IMR-90 (cell line): ENCODE measurements around the gene FARP1. TPM values are rescaled to one million over a fixed set of nuclear protein-coding genes. Genes with fewer than 3 reads are reported as not detected.

Experiments used
- ATAC-seq: fragments of 200-7000 bp; cut with Tn5 transposase; 2 replicates; pipeline ENCODE4 v1.9.1; 2020; ENCODE audit warnings: low read depth, mild to moderate bottlenecking, moderate library complexity
- BruUV-seq: library from RNA; stranded (reverse); fragments of 400-500 nt; replicated peaks from 2 replicates; lab custom pipeline; 2021; lab: Mats Ljungman, UMichigan
- CTCF ChIA-PET: fragments of 300-600 bp; formaldehyde crosslinking; extraction: SDS; loops from one replicate; lab custom pipeline; 2021; ENCODE audit warnings: antibody characterized with exemption; lab: Yijun Ruan, JAX
- POLR2A ChIA-PET: fragments of 300-600 bp; sonication (Branson Sonifier 250); formaldehyde crosslinking; loops from one replicate; lab custom pipeline; 2022; ENCODE audit warnings: antibody characterized with exemption; ENCODE audit not compliant: unreplicated experiment; lab: Charles Lee
- DNase-seq: peaks from one replicate; pipeline ENCODE4 v3.0.0; 2013
- H2AFZ ChIP-seq: replicated peaks from 2 replicates; pipeline ENCODE3; 2013; ENCODE audit warnings: low read length, mild to moderate bottlenecking; ENCODE audit not compliant: poor library complexity
- H2AK5ac ChIP-seq: 2 replicates; pipeline ENCODE4 v1.6.1; 2013; ENCODE audit warnings: low read depth, low read length, inconsistent platforms
- H2AK9ac ChIP-seq: replicated peaks from 2 replicates; pipeline ENCODE3; 2013; ENCODE audit warnings: mild to moderate bottlenecking, low read depth, low read length, moderate library complexity; ENCODE audit not compliant: poor library complexity
- H2BK120ac ChIP-seq: 2 replicates; pipeline ENCODE4 v1.6.1; 2013; ENCODE audit warnings: low read depth, low read length, inconsistent platforms
- H2BK15ac ChIP-seq: 3 replicates; pipeline ENCODE4 v1.6.1; 2013; ENCODE audit warnings: low read depth, low read length, inconsistent platforms
- H2BK20ac ChIP-seq: 2 replicates; pipeline ENCODE4 v1.6.1; 2013; ENCODE audit warnings: low read depth, mild to moderate bottlenecking, inconsistent platforms, low read length, moderate library complexity
- H2BK5ac ChIP-seq: 2 replicates; pipeline ENCODE4 v1.6.1; 2013; ENCODE audit warnings: mild to moderate bottlenecking, low read depth, low read length, inconsistent platforms; ENCODE audit not compliant: poor library complexity, severe bottlenecking
- H3K14ac ChIP-seq: replicated peaks from 2 replicates; pipeline ENCODE4 v1.6.1; 2013; ENCODE audit warnings: low read depth, low read length, inconsistent platforms
- H3K18ac ChIP-seq: 2 replicates; pipeline ENCODE4 v1.6.1; 2013; ENCODE audit warnings: low read depth, low read length, control low read depth
- H3K23ac ChIP-seq: 2 replicates; pipeline ENCODE4 v1.6.1; 2013; ENCODE audit warnings: low read depth, low read length, inconsistent platforms
- H3K27ac ChIP-seq: 2 replicates; pipeline ENCODE4 v1.5.1; 2013; ENCODE audit warnings: mild to moderate bottlenecking, control low read depth, low read length; ENCODE audit not compliant: insufficient read depth
- H3K27me3 ChIP-seq: 2 replicates; pipeline ENCODE4 v1.6.1; 2013; ENCODE audit warnings: low read length; ENCODE audit not compliant: control insufficient read depth, insufficient read depth
- H3K36me3 ChIP-seq: 2 replicates; pipeline ENCODE4 v1.6.1; 2013; ENCODE audit warnings: low read length, mixed read lengths; ENCODE audit not compliant: control insufficient read depth, insufficient read depth
- H3K4ac ChIP-seq: 2 replicates; pipeline ENCODE4 v1.6.1; 2013; ENCODE audit warnings: low read depth, low read length, inconsistent platforms
- H3K4me1 ChIP-seq: 2 replicates; pipeline ENCODE4 v1.6.1; 2013; ENCODE audit warnings: low read length, mixed read lengths; ENCODE audit not compliant: control insufficient read depth, insufficient read depth
- H3K4me2 ChIP-seq: 2 replicates; pipeline ENCODE4 v1.6.1; 2013; ENCODE audit warnings: low read depth, mild to moderate bottlenecking, control low read depth, low read length, moderate library complexity
- H3K4me3 ChIP-seq: 2 replicates; pipeline ENCODE4 v1.5.1; 2013; ENCODE audit warnings: low read depth, mild to moderate bottlenecking, control low read depth, low read length, moderate library complexity; ENCODE audit not compliant: insufficient read depth
- H3K56ac ChIP-seq: 2 replicates; pipeline ENCODE4 v1.6.1; 2013; ENCODE audit warnings: low read length, inconsistent platforms; ENCODE audit not compliant: insufficient read depth; ENCODE audit errors: extremely low read depth
- H3K79me1 ChIP-seq, 2 experiments: 2 replicates each; pipeline ENCODE4 v1.6.1; 2013; ENCODE audit warnings: low read length in 2 of 2, inconsistent platforms in 1 of 2, low read depth in 1 of 2
- H3K9ac ChIP-seq: 2 replicates; pipeline ENCODE4 v1.6.1; 2013; ENCODE audit warnings: low read depth, low read length, control low read depth
- H3K9me1 ChIP-seq: 2 replicates; pipeline ENCODE4 v1.6.1; 2013; ENCODE audit warnings: low read length, inconsistent platforms; ENCODE audit not compliant: insufficient read depth
- H3K9me3 ChIP-seq: 2 replicates; pipeline ENCODE4 v1.6.1; 2013; ENCODE audit warnings: low read length; ENCODE audit not compliant: control insufficient read depth, insufficient read depth
- H4K20me1 ChIP-seq: 2 replicates; pipeline ENCODE4 v1.6.1; 2013; ENCODE audit warnings: low read length, inconsistent platforms; ENCODE audit not compliant: insufficient read depth
- H4K5ac ChIP-seq: 2 replicates; pipeline ENCODE4 v1.6.1; 2013; ENCODE audit warnings: mild to moderate bottlenecking, low read depth, low read length, control low read depth
- H4K8ac ChIP-seq, 2 experiments: 2 replicates each; pipeline ENCODE4 v1.6.1; 2013; ENCODE audit warnings: low read depth in 2 of 2, low read length in 2 of 2, control low read depth in 1 of 2, inconsistent platforms in 1 of 2
- H4K91ac ChIP-seq: 2 replicates; pipeline ENCODE4 v1.6.1; 2013; ENCODE audit warnings: low read depth, low read length, inconsistent platforms; ENCODE audit not compliant: insufficient read depth
- ELK1 ChIP-seq: fragments of 150-350 bp; IDR thresholded peaks from 2 replicates; pipeline ENCODE4 v1.6.1; 2016; ENCODE audit warnings: low read depth, mild to moderate bottlenecking, low read length, moderate library complexity, borderline replicate concordance
- MAFK ChIP-seq: IDR thresholded peaks from 2 replicates; pipeline ENCODE4 v1.6.1; 2012; ENCODE audit warnings: low read depth, low read length, improper control_type of control experiment
- WGBS, 2 experiments: methylation state at CpG; one replicate each; pipeline versions ENCODE4 v1.1.5 to v1.1.7; 2013; ENCODE audit warnings: missing lambda C conversion rate in 2 of 2; ENCODE audit not compliant: insufficient read length in 1 of 2; ENCODE audit errors: extremely low coverage in 2 of 2; 5-methylcytosine and 5-hydroxymethylcytosine counted together
- dilution Hi-C: fragments of 300-500 bp; cut with HindIII; formaldehyde crosslinking; loops from one replicate; pipeline ENCODE4 v1.14.3; 2018; ENCODE audit warnings: low sequenced_read_pairs; ENCODE audit not compliant: unreplicated experiment
- in situ Hi-C: fragments of 300-500 bp; cut with MboI; formaldehyde crosslinking; loops from 3 replicates; pipeline ENCODE4 v1.14.3; 2019; ENCODE audit warnings: low sequenced_read_pairs, inconsistent platforms, mixed read lengths
- intact Hi-C: fragments of 100-400 bp; cut with micrococcal nuclease; formaldehyde crosslinking; loops from 2 replicates; pipeline ENCODE4 v1.10.0; 2022
- polyA plus RNA-seq, 3 experiments: library from polyadenylated mRNA; depleted of rRNA; stranded (reverse); fragments of >200 nt; gene quantifications; 2 replicates each; pipeline ENCODE4 v1.2.3, GENCODE V29; 2012; ENCODE audit warnings: low replicate concordance in 1 of 3
- total RNA-seq: library from RNA; depleted of rRNA; stranded (reverse); fragments of >200 nt; gene quantifications from 2 replicates; pipeline ENCODE4 v1.2.3, GENCODE V29; 2012

The FARP1 gene
- total and polyA plus RNA-seq, 2 of the 4 experiments (the other 2 are of a cell fraction): 39.6 to 57.0 TPM

DNA sequence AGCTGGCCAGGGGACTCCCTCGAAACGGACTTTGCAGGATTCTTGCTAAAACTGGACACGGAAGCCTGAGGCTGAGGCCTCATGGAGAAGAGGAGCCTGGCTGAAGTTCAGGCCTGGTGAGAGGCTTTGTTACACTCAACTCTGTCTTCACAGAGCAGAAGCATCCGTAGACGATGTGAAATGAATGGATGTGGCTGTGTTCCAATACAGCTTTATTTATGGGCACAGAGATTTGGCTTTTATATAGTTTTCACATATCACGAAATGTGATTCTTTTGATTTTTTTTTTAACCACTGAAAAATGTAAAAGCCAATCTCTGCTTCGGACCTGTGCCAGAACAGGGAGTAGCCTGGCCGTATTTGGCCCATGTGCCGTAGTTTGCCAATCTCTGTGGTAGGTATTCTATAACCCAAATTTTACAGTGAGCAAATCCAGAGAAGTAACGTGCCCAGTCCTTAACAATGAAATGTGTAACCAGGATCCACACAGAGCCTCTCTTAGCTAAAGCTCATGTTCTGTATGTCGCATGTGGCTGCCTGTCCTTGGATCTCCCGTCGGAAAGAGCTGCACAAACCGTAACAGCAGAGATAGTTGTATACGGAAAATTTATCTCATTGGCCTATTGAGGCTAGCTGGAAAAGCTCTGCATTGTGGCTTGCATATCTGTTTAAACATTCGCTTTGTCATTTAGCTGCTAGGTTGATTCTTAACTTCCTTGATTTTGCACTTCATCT, 205.7 kb downstream of the FARP1 start:
- ChIA-PET CTCF (interaction anchor here (0.6 kb wide), 1 partner anchor 20 kb away, joined by 3 read pairs; no protein-coding TSS in a partner anchor), POLR2A (interaction anchor here (0.7 kb wide), 1 partner anchor 22 kb away, joined by 3 read pairs; no protein-coding TSS in a partner anchor)
- DNase-seq (no peak), ATAC-seq (no peak)
- no peak overlapping the region for H3K9ac ChIP-seq
- 81% methylated on average over 7 of the region's 16 CpGs; no CpG with 5 or more reads in 1 of the 2 experiments for WGBS, 2 experiments
- no peaks in the 10 kb centered on the region; the same call in 1 of the 2 replicates for H3K4me1 ChIP-seq
- no peaks in the 10 kb centered on the region for H3K27me3 ChIP-seq
- H2BK5ac ChIP-seq: no peak overlapping the region
- H3K14ac ChIP-seq: no peak overlapping the region
- no peak overlapping the region for H2BK120ac ChIP-seq
- in situ Hi-C loops (no loop called here), dilution Hi-C loops (no loop called here), intact Hi-C loops (no loop called here)
- TF ChIP-seq MAFK (no peak), ELK1 (no peak)
- no peak overlapping the region for H2AK5ac ChIP-seq
- H3K4me3 ChIP-seq: no peak overlapping the region
- H3K9me3 ChIP-seq: no peaks in the 10 kb centered on the region
- H2BK20ac ChIP-seq: no peak overlapping the region
- no peak overlapping the region for H3K18ac ChIP-seq
- H3K4me2 ChIP-seq: no peak overlapping the region
- no peak overlapping the region for H3K4ac ChIP-seq
- peaks cover 17% of the 10 kb centered on the region for H3K9me1 ChIP-seq
- 0 out of 2 replicates have a peak overlapping the region, but pooled peaks have one; percentile 12 for H3K23ac ChIP-seq
- H3K56ac ChIP-seq: no peak overlapping the region
- no peak overlapping the region for H4K5ac ChIP-seq
- H3K79me1 ChIP-seq: peaks cover 41 to 84% of the 10 kb centered on the region in 2 experiments
- no peak overlapping the region for H2BK15ac ChIP-seq
- H2AK9ac ChIP-seq: no peak overlapping the region
- no peak overlapping the region for H4K91ac ChIP-seq
- BruUV-seq: no TSS peak
- peaks cover 35% of the 10 kb centered on the region for H4K20me1 ChIP-seq
- peaks cover 26% of the 10 kb centered on the region for H3K36me3 ChIP-seq
- no peak overlapping the region for H4K8ac ChIP-seq
- H3K27ac ChIP-seq: no peak overlapping the region
- no peak overlapping the region for H2AFZ ChIP-seq
